Fibroblast of skin of scalp (primary cell): Measurements from ENCODE around the gene RNASE7.

Source experiments
- DNase-seq: peaks from one replicate; pipeline ENCODE4 v3.0.0-alpha.2; 2013

RNASE7 gene

GRCh38 chr14:21023817-21024584 is 18.2 kb upstream of the RNASE7 start:
- DNase-seq: no peak

DNA sequence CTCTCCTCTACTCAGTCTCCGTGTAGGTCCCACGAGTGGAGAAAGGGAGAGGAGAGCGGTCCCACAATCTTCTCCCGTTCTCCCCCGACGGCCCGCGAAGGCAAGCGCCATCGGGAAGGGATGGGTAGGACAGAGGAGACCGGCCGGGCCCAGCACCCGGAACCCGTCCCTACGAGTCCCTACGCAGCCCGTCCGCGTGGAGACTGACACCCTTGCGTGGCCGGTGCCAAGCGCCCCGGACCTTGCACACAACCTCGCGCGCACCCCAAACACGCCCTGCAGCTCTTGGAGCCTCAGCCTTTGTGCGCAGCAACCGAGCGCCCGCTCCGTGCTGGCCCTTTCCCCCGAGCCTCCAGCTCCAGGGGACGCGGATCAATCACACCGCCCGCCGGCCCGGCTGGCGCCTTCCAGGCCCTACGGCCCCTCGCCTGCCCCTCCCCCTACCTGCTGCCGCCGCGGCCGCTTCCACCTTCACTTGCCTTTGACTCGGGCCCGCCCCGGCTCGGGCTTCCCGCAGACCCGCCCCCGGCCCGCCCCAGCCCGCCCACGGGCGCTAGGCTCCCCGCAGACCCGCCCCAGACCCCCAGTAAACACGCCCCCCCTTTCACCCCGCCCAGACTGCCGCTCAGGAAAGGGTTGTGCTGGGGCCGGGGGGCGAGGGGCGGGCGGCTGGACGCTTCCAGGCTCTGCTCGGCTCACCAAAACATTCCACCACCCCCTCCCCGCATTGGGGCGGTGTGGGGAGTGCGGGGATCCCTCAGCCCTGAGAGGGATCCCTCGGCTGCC is 17.4 kb upstream of the RNASE7 start, which contains the start of gene NDRG2:
Gene NDRG2 (minus strand): TSS at position 477 of the 786 bp plus-strand sequence. CDS start 1,746 bp downstream, outside the sequence.
- peak; percentile 10 for DNase-seq

- DNase-seq: no peak
Observed at GRCh38 chr14:21025371-21026273, 16.5 kb upstream of the RNASE7 start.

DNA sequence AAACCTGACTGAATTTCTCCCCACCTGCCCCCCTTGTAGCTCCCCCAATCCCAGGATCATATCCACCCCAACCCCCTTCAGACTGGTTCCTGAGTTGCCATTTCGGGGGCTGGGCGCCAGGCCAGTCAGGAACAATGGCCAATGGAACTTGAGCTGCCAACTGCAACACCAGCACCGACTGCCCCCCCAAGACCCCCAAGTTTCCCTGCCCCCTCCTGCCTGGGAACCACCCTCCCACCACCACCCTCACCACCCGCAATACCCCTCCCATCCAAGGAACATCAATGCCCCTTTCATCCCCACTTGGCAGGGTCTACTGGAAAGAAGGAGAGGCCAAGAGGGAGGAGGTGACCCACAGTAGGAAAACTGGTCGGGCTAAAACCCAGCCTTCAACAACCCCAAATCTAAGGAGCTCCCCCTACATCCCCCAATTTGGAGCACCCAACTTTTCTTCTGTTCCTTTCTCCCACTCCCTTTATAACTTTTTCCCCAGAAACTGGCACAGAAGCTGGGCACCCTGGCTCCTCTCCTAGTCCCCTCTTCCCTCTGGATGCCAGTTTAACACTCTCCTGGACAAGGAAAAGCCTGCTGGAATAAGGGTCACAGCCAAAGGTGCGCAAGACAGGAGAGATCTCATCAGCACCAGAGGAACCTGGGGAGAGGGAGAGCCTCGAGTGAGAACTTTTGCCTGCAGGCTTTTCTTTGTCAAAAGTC is 15.7 kb upstream of the RNASE7 start:
- DNase-seq: no peak

DNA sequence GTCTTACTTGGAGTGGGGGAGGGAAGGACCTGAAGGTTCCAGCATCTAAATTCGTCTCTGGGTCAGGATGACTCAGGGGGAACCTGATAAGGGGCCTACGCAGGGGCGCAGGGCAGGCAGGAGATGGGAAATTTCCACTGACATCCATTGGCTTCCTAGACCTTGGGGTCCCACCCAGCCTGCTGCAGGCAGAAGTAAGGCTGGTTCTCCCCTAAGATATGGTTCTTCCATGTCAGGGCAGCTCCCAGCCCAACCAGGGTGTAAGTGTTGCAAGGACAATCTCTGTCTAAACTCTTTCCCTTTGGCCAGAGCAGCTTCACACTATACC is 15.2 kb upstream of the RNASE7 start:
- no peak for DNase-seq

DNA sequence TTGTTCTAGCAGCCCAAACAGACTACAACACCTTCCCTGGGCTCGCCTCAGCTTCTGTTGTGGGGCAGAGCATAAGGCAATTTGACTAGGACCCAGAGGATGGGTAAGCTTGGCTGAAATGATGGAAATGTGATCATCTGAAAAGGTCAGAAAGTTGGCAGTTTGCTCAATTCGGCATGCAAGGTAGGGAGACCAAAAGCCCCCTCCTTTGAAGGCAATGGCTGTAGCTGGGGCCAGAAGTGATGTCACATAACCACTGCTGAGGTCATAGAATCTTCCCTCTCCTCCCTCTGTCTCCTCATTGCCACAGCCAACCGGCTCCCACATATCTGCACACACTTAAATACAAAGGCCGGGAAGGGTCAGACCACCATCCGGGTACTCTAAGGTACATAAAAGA is 12.2 kb upstream of the RNASE7 start, which contains the start of gene TPPP2:
Gene TPPP2 (plus strand): TSS at position 301 of the 400 bp plus-strand sequence. CDS start 365 bp downstream, outside the sequence.
- DNase-seq: no peak

- DNase-seq: no peak
Observed at GRCh38 chr14:21030531-21030930, 11.6 kb upstream of the RNASE7 start.

DNA sequence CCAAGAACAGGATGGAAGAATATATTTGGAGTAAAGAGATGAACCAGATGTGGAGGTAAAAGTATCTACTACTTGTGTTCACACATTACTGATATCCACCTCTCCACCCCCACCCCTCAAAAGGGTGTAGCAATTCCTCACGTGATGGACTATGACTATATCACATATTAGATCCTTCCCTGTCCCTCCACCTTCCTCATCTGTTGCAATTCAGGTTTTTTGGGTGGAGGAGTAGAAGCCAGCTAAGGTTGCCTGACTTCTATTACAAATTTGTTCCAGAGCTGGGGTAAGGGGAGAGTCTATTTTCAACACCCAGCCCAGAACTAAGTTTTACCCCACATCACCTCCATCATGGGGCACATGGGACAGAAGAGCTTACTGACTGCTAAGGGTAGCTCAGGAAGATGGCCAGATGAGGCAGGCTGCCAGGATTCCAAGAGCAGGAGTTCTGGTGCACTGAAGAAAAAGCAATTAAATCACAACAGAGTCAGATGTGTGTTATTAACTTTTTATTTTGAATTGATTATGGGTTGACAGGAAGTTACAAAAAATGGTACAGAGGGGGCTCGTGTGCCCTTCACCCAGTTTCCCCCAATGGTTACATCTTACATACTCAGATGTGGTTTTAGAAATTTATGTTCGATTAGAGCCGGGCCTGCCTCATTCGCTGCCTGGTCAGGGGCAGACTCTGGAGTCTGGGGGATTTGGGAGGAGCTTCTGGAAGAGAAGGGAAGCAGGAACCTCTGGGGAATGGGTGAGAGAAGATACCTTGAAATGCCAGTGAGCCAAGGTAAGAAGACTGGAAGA is 9.6 kb upstream of the RNASE7 start:
- no peak for DNase-seq

- no peak for DNase-seq
Observed at GRCh38 chr14:21033133-21033698, 8.9 kb upstream of the RNASE7 start.

GRCh38 chr14:21034707-21035106 is 7.5 kb upstream of the RNASE7 start, which contains the start of gene RNASE13:
Gene RNASE13 (minus strand): TSS chr14:21034807. CDS start chr14:21034288, 519 bp downstream.
- DNase-seq: no peak

- no peak for DNase-seq
Observed at GRCh38 chr14:21036751-21037150, 5.4 kb upstream of the RNASE7 start.

- no peak for DNase-seq
Observed at GRCh38 chr14:21037156-21037555, 5.0 kb upstream of the RNASE7 start.

GRCh38 chr14:21038441-21039422 is 3.4 kb upstream of the RNASE7 start:
- DNase-seq: peak; percentile 31

DNA sequence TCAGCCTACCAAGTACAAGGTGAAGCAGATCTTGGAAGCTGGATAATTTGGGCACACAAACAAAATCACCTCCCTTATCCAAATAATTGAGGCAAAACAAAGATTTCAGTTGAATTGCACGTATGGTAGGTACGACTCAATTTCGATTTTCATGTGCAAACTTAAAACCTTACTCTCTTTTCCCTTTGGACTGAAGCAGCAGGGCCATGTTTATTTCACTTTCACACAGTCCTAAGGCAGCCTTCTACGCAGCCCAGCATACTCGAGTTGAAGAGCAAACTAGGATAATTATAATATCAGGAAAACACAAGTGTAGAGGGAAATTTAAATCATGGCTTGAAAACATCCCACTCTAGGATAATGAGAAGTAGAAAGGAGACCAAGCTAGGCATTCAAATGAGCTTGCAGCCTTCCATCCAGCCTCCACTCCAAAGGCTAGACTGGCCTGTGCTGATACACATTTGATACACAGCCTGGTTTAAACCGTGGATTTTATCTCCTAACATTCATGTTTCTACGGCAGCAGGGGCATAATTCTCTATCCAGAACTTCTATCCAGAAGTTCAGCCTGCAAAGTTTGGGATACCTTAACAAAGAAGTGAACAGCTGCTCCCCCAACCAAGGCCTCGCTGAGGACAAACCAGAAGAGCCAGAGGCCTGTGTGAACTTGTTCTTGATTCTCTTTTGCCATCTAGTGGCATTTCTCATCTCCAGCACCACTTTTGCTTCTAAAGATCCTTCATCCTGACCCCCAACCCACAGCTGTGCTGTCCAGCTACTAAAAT is 2.4 kb upstream of the RNASE7 start:
- peak; percentile 64 for DNase-seq

DNA sequence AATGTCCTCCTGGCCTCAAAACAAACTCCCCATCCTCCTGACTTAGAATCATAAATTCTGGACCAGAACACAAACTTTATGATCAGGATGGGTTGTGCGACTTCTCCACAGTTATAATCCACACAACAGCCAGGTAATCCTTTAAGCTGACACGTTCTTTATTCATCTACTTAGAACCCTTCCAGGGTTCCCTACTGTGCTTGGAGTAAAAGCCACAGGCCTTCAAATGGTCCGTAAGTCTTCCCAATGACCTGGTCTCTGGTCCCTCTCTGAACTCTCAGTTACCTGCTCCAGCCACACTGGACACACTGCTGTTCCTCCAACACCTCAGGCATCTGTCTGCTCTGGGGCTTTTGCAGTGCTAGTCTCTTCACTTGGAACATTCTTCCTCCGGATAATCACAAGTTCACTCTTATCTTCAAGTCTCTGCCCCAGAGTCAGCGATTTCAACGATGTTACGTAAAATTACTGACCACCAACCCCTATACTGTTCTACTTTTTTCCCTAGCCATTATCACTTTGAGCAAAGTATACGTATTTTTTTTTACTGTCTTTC is 1.7 kb upstream of the RNASE7 start:
- no peak for DNase-seq

DNA sequence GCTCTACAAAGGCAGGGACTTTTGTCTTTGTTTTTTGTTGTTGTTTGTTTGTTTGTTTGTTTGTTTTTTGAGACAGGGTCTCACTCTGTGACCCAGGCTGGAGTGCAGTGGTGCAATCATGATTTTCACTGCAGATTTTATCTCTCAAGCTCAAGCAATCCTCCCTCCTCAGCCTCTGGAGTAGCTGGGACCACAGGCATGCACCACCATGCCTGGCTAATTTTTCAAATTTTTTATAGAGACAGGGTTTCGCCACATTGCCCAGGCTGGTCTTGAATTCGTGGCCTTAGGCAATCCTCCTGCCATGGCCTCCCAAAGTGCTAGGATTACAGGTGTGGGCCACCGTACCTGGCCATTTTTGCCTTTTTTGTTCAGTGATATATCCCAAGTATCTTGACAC is 1.2 kb upstream of the RNASE7 start:
- peak; percentile 36 for DNase-seq

DNA sequence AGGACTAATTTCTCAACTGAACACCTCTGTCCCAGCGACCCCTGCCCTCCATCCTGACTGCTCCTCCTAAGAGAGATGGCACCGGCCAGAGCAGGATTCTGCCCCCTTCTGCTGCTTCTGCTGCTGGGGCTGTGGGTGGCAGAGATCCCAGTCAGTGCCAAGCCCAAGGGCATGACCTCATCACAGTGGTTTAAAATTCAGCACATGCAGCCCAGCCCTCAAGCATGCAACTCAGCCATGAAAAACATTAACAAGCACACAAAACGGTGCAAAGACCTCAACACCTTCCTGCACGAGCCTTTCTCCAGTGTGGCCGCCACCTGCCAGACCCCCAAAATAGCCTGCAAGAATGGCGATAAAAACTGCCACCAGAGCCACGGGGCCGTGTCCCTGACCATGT is 756 bp downstream of the RNASE7 start:
- DNase-seq: no peak

GRCh38 chr14:21043387-21043973 is 1.3 kb downstream of the RNASE7 start:
- no peak for DNase-seq
